HL-60 (cell line): Measurements from ENCODE around the gene CENPP.

ENCODE experiments used
- DNase-seq, 2 experiments: peaks; one replicate each; pipeline ENCODE4 v3.0.0-alpha.2; 2010 to 2020; ENCODE audit warnings: low read depth in 1 of 2, low spot score in 1 of 2
- H3K27ac ChIP-seq: fragments of 250-450 bp; sonication (Bioruptor Pico); replicated peaks from 2 replicates; pipeline ENCODE4 v1.5.1; 2020; ENCODE audit warnings: mild to moderate bottlenecking, moderate library complexity
- H3K27me3 ChIP-seq: fragments of 250-450 bp; sonication (Bioruptor Pico); 2 replicates; pipeline ENCODE4 v1.5.1; 2021; ENCODE audit warnings: mild to moderate bottlenecking, moderate library complexity; ENCODE audit not compliant: insufficient read depth, poor library complexity, severe bottlenecking
- H3K4me3 ChIP-seq: replicated peaks from 2 replicates; pipeline ENCODE4 v1.5.1; 2011; ENCODE audit warnings: mild to moderate bottlenecking, control low read depth, low read length; ENCODE audit not compliant: insufficient read depth
- CTCF ChIP-seq: IDR thresholded peaks from one replicate; pipeline ENCODE4 v1.5.1; 2011; ENCODE audit warnings: low read length, control low read depth, inconsistent platforms; ENCODE audit not compliant: insufficient read depth
- GABPA ChIP-seq: IDR thresholded peaks from 2 replicates; pipeline ENCODE4 v1.6.1; 2012; ENCODE audit warnings: low read depth
- POLR2AphosphoS5 ChIP-seq: IDR thresholded peaks from 2 replicates; pipeline ENCODE4 v1.6.1; 2012; ENCODE audit warnings: low read depth
- REST ChIP-seq: IDR thresholded peaks from 2 replicates; pipeline ENCODE4 v1.6.1; 2012; ENCODE audit warnings: low read depth; ENCODE audit not compliant: insufficient replicate concordance
- SPI1 ChIP-seq: IDR thresholded peaks from 2 replicates; pipeline ENCODE4 v1.6.1; 2012; ENCODE audit warnings: low read depth, mild to moderate bottlenecking, borderline replicate concordance

The CENPP gene

GRCh38 chr9:92494856-92495255 lies 169.1 kb downstream of the CENPP start:
- TF ChIP-seq CTCF, result no peak
- TF ChIP-seq SPI1, result no peak
- no peak for TF ChIP-seq GABPA
- no peak for TF ChIP-seq REST
- no peak for TF ChIP-seq POLR2AphosphoS5
- H3K27me3 ChIP-seq, result no peaks in the 10 kb centered on the region
- no peak overlapping the region for H3K27ac ChIP-seq
- no peak overlapping the region for H3K4me3 ChIP-seq
- DNase-seq, result no peak

GRCh38 chr9:92496396-92497176 lies 170.8 kb downstream of the CENPP start:
- TF ChIP-seq REST (no peak), SPI1 (no peak), POLR2AphosphoS5 (no peak), GABPA (no peak), CTCF (no peak)
- no peaks in the 10 kb centered on the region for H3K27me3 ChIP-seq
- H3K4me3 ChIP-seq, result no peak overlapping the region
- DNase-seq, result no peak
- no peak overlapping the region for H3K27ac ChIP-seq

- Histone ChIP-seq H3K27ac (no peak overlapping the region), H3K4me3 (no peak overlapping the region), H3K27me3 (no peaks in the 10 kb centered on the region)
- no peak for TF ChIP-seq POLR2AphosphoS5
- TF ChIP-seq GABPA, result no peak
- no peak for TF ChIP-seq REST
- no peak for TF ChIP-seq CTCF
- TF ChIP-seq SPI1, result no peak
- no peak for DNase-seq
Measured at GRCh38 chr9:92499701-92500100, 173.9 kb downstream of the CENPP start.
